NCI-H1092 treated with DMSO at 0.1 percent for 48 hours (cell line): ENCODE results near the gene PMFBP1.

ENCODE experiments used
- DNase-seq: peaks from one replicate; lab custom pipeline; 2025; lab: John Stamatoyannopoulos, UW

PMFBP1 gene

DNA sequence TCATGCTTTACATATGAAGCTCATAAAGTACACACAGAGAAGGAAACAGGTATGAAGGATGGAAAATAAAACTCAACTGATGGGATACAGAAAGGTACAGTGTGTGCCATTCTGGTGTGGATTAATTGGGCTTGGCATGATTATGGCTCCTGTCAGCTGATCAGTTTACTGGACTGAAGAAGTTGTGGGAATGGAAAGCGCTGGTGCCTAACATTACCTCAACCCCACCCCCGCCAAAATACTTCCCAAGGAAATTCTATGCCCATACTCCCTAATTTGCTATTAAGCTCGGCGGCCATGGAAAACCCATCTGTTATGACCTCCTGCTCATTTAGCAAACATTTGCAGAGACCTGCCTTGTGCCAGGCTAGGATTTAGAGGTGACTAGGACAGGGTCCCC, 16.6 kb upstream of the PMFBP1 start:
- DNase-seq, result no peak

- no peak for DNase-seq
Measured at GRCh38 chr16:72187551-72187950, 15.6 kb upstream of the PMFBP1 start.

- no peak for DNase-seq
Measured at GRCh38 chr16:72182976-72183375, 11.0 kb upstream of the PMFBP1 start.

- DNase-seq, result peak; percentile 26
Measured at GRCh38 chr16:72179204-72179970, 7.4 kb upstream of the PMFBP1 start.

- no peak for DNase-seq
Measured at GRCh38 chr16:72174726-72175125, 2.8 kb upstream of the PMFBP1 start.

DNA sequence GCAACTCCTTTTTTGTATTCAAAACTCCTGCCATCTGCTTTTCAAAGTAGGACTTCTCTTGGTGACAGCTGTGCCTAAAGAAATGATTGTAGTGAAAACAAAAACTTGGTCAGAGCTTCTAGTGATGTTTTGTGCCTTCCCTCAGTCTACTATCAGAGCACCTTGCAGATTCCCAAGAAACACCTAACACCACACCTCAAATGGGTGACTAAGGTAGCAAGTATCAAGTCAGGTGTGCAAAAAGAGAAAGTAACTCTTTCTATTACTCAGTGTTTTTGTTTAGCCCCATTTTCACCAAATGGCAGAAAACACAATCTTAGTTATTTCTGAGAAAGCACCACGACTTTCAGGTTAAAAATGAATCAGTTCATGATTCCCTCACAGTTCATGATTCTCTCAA, 2.0 kb upstream of the PMFBP1 start:
- DNase-seq, result no peak

GRCh38 chr16:72171236-72171635, 719 bp downstream of the PMFBP1 start:
- DNase-seq, result no peak

DNA sequence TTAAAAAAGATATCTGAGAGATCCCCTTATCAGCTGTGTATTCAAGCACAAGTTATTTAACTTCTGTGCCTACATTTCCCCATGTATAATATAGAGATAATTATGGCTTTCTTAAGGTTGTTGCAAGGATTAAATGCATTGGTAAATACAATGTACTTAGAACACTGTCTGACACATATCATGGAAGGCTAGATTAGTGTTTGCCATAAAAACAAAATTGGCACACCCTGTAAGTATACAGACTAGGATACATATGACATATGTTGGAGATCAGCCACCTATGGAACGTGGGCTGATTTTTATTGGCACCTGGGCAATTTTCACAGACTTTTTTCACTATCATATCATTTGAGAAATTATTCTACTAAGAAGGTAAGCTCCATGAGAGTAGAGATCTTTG, 2.2 kb downstream of the PMFBP1 start:
- DNase-seq, result no peak

DNA sequence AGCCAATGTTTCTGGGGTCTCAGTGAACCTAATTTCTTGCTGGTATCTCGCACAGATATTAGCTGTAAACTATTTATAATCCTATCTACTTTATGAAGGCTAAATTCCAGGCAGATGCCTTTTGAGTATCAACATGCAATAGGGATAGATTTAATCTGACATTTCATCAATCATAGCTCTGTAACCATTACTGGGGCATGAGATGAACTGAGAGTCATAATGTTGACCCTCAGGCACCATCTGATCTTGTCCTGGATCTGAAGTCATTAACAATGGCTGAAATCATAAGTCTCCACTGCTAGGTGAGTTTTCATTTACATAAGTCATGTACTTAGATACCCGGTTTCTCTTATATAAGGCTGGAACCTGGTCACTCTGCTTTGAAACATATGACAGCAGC, 3.6 kb downstream of the PMFBP1 start:
- DNase-seq, result no peak

DNA sequence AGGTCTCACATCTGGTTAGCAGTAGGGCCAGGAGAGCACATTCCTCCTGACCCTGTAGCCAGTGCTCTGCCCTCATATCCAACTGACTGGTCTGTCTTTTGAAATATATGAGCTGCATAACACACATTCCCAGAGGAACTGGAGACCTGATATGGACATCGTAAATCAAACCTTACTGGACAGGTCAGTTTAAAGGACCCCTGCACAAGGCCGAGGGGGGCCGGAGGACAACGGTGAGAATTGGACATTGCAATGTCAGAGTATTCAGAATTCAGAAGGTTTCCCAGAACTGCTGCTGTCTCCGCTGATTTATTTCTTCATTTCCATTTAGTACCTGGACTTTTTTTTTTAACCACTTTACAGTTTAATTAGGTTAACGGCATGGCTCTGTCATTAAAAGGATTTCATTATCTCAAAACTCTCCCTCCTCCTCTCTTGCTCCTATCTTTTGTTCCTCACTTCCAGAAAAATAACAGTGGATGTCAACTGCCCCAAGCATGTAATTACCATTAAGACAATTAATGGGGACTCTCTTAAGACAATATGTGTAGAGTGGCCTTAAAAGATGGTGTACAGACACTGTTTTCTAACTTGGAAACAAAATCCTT, 4.9 kb downstream of the PMFBP1 start:
- DNase-seq, result no peak

DNA sequence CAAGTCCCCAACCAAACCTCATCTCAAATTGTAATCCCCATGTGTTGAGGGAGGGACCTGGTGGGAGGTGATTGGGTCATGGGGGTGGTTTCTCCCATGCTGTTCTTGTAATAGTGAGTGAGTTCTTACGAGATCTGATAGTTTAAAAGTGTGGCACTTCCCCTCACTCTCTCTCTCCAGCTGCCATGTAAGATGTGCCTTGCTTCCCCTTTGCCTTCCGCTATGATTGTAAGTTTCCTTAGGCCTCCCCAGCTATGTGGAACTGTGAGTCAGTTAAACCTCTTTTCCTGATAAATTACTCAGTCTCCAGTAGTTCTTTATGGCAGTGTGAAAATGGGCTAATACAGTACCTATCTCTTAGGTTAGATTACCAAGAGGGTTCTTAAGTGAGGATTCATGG, 5.8 kb downstream of the PMFBP1 start:
- DNase-seq, result no peak

GRCh38 chr16:72164691-72165090, 7.3 kb downstream of the PMFBP1 start:
- DNase-seq, result no peak

GRCh38 chr16:72162105-72162692, 9.8 kb downstream of the PMFBP1 start:
- DNase-seq, result no peak

DNA sequence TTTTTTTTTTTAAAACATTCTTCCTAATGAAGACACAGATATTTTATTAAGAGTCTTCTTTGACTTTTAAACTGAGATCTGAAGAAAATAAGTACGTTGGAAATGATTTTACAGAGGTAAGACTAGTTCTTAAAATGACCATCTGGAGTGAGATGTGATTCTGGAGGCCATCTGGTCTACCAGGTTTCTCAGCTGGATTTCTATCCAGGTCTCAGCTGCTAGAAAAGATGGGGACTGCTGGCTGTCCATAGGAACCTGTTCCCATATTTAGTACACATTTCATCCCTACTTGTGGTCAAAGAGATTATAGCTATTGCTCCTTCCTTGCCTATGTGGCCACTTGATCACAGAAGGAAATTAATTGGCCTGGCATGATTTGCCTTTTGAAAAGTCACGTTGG, 12.2 kb downstream of the PMFBP1 start:
- DNase-seq, result no peak

DNA sequence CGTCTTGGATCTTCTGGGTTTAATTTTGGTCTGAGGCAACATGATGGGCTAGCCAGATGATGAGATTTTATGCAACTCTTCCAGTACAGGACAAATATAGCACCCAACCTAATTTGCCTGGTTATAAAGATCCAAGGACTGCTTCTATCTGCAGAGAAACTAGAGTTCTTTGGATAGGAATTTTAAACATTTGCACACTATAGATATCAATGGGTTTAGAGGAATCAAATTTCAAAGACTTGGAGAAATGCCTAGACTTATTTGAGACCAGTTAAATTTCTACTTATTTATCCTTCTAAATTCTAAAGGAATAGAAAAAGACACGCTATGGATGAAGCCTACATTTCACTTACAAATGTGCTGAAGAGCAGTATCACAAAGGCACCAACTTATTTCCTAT, 12.6 kb downstream of the PMFBP1 start:
- no peak for DNase-seq

- no peak for DNase-seq
Measured at GRCh38 chr16:72149676-72150464, 22.1 kb downstream of the PMFBP1 start.

- DNase-seq, result no peak
Measured at GRCh38 chr16:72142476-72142875, 29.5 kb downstream of the PMFBP1 start.

DNA sequence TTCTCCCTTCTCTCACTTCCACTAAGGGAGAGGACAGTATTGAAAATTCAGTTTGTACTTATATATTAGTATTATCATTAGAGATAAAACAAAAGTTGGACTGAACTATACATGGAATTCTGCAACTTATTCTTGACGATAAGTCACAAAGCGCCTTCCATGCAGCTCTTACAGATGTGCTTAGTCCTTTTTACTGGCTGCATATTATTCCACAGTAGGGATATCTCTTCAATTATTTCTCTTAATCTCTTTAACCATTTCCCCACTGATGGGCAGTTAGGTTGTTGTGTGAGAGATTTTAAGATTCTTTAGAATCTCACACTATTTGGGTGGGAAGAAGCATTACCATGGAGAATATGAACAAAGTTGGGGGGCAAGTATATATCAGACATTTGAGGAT, 32.0 kb downstream of the PMFBP1 start:
- DNase-seq, result no peak

GRCh38 chr16:72138064-72138572, 33.8 kb downstream of the PMFBP1 start:
- no peak for DNase-seq

DNA sequence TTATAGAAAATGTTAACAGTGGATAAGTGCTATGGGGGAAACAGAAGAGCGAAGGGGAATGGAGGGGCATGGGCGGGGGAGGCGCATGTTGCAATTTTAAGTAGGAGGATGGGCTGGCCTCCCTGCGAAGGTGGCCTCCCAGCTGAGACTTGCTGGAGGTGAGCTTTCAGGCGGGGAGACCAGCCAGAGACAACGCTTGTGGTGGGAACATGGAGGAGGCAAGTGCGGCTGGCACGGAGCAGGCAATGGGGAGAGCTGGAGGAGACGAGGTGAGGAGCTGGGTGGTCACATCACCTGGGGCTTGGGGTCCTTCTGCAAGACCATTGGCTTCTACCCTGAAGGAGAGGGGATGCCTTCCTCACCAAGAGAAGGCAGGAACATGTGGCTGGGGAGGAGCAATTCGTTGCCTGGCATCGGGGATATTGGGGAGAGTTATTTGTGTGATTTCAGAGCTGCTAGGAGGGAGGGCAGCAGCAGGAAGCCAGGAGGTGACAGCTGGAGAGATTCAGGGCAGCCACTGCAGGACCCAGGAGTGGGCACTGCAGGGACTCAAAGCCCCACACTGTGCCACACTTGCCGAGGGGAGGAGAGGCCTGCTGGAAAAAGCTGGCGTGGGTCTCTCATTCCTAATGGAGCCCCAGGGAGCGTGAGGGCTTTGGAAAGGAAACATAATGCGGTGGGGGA, 34.4 kb downstream of the PMFBP1 start:
- DNase-seq, result no peak

- DNase-seq, result no peak
Measured at GRCh38 chr16:72134507-72134906, 37.4 kb downstream of the PMFBP1 start.

- DNase-seq, result no peak
Measured at GRCh38 chr16:72132726-72133125, 39.2 kb downstream of the PMFBP1 start.
